Stimulated activated naive CD8-positive, alpha-beta T cell treated with anti-CD3 and anti-CD28 coated beads, Interleukin-15, Interleukin-2, amounts not matched to agents 100 U/mL and 50 U/mL, for 24 hours (primary cell): ENCODE data around the gene PRDX3.
"Not testable (repeated sequence)": the region's sequence is repeated elsewhere in the genome, so short reads cannot be mapped to it uniquely, and the experiment has no call there.

Experiments used
- ATAC-seq: fragments of 150-1000 bp; cut with Tn5 transposase; one replicate; pipeline ENCODE4 v1.10.0; 2021
- DNase-seq: peaks from one replicate; pipeline ENCODE4 v3.0.0; 2021

PRDX3 gene

DNA sequence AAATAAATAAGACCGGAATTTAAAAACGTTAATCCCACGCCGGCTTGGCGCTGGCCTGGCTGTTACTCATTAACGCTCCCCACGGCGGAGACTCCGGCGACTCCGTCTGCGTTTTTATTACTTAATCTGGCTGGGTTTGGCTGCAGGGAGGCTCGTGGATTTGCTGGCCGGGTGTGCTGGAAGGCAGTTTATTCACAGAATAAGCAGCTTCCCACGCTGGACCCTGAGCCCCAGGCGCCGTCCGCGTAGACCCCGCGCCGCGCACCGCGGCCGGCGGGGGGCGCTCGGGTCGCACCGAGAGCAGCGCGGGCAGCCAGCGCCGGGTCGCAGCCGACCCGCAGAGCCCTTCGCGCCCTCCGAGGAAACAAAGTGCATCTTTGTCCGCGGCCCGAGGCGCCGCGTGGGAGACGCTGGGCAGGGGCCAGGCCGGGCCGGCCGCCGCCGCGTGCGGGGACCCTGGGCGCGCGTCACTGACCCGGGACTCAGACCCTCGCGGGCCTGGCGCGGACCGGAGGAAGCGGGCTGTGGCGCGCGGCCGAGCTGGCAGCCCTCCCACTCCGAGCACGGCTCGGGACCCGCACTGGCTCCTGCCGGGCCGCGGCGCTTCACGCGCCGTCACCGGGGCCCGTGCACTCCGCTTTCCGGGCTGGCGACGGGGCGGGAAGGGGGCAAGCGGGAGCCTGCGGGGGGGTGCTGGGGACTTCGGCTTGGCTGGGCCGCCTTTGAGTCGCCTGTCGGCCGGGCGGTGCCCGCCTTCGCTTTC, 28.2 kb upstream of the PRDX3 start:
- ATAC-seq (peak; percentile 52), DNase-seq (peak; percentile 84)

DNA sequence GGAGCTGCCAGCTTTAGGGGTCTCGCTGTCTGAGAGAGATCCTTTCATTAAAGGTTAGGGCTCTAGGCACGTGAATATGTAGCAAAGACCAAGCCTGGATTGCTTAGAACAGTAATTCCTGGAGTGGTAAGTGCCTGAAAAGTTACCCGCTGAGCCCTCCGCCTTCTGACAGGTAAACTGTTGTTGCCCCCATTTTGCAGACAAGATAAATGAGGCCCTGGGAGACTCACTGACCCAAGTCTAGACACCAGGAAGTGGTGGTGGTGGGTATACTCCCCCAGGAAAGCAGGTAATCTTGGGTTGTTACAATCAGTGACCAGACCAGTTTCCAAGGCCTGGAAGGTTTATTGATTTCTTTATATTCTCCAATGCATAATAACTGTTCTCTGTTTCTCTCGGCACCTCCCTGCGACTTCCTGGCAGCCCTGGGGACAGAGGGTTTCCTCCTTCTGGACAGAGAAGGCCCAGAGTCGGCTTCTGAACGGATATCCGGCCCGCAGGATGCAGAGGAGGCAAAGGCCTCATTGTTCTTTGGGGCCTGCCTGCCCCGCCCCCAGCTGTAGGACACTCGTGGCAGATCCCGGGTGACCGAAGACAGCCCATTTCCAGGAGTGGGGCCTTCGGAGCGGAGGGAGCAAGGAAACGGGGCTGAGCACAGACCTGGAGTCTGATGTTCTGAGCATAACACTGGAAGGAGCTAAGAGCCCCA, 27.4 kb upstream of the PRDX3 start:
- no peak for ATAC-seq
- DNase-seq: peak; percentile 62

DNA sequence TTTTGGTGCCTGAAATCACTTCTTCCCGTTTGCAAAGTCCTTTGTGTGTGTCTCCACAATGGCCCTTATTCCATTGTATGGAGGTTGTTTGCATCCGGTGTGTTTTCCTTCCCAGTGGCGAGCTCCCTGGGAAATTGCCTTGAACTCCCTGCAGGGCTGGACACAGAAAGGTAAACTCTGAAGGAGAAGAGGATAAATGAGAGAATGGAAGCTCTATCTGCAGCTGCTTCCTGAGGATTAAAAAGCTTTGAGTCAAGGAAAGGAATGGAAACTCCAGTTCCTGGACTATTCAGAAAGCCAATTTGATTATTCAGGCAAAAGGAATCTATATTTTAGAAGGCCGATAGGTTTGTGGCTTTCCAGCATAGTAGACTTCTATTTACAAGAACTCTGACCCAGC, 24.4 kb upstream of the PRDX3 start:
- DNase-seq: no peak
- ATAC-seq: no peak

DNA sequence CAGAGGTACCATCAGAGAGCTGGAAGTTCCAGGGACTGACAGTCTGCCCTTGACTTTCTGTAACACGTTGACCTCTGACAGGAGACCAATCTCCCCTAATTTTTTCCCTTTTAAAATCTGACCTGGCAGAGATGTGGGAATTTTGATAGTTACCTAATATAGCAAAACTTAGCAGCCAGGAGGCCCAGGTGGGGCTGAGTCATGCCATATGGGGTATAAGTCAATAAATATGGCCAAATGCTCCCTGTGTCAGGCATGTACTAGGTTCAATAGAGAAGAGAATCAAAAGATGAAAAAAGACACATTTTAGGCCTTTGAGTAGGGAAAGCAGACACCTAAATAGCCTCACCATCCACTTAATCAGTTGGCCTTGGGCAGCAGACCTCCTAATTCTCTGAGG, 22.6 kb upstream of the PRDX3 start:
- DNase-seq (no peak), ATAC-seq (no peak)

DNA sequence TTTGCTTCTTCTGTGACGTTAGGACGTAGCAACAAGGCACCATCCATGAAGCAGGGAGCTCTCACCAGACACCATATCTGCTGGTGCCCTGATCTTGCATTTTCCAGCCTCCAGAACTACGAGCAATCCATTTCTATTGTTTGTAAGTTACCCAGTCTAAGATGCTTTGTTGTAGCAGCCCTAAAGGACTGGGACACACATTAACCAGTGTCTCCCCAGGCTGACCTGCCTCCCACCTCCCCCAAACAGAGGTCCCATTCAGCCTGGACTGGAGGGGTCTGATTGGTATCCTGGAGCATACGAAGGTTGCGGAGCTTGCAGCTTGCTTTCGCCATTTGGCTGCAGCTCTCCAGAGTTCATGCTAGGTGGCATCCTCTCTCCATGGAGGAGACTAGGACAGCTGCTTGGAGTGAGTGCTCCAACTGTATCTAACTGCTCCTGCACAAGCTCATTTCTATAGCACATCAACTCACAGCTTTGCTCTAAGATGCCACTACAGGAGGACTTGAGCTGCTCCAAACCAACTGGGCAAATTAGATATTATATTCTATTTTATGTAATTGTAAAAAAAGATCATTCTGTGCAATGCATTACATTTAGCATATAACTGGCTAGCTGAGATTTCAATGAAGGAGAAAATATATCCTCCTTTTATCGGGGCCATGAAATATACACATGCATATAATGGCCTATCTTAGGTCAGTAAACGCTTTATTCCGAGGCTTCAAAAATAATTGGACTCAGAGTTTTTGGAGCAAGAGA, 20.8 kb upstream of the PRDX3 start:
- ATAC-seq: peak; percentile 64
- peak; percentile 44 for DNase-seq

DNA sequence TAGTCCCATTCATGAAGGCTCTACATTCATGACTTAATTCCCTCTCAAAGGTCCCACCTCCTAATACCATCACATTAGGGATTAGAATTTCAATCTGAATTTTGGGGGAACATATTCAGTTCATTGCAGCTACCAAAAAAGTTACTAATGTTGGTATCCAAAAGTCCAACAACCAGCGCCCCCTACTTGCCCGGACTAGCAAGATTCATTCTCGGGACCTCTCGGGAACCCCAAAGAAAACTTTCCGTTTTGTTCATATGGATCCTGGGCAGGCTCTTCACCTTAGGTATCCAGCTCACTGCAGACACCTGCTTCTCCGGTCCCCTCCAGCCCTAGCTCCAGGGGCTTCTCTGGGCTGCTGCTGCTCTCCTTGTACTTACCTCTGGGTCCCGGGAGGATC, 19.8 kb upstream of the PRDX3 start:
- ATAC-seq: no peak
- DNase-seq: peak; percentile 55

DNA sequence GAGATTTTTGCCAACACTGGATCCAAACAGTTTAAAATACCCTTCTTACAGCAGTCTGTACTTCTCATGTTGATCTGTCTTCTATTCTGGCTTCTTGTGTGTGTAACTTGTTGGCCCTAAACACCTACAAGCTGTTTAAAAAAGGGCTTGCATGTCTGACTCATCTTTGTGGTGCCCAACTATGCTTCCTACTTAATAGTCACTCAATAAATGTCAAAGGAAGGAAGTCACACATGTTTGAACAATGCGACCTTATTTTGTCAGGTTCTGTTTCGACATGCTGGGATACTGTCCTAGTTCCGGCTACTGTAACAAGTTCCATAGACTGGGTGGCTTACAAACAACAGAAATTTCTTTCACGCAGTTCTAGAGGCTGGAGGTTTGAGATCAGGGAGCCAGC, 19.3 kb upstream of the PRDX3 start:
- DNase-seq: no peak
- ATAC-seq: peak; percentile 84

DNA sequence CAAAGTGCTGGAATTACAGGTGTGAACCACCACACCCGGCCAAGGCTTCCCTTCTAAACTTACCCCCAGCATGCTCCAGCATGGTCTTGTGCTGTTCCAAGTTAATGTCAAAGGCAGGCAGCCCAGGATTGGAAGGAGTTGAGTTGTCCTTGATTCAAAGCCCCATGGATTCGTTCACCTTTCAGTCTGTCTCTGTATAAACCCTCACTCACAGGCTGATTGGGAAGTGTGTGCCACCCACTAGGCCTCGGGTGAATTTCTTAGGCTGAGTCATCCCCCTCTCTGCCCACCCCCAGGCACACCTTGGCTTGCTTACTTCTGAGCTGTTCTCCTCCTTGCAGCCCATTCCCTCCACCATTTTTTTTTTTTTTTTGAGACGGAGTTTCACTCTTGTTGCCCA, 13.3 kb upstream of the PRDX3 start:
- ATAC-seq: peak; percentile 65

DNA sequence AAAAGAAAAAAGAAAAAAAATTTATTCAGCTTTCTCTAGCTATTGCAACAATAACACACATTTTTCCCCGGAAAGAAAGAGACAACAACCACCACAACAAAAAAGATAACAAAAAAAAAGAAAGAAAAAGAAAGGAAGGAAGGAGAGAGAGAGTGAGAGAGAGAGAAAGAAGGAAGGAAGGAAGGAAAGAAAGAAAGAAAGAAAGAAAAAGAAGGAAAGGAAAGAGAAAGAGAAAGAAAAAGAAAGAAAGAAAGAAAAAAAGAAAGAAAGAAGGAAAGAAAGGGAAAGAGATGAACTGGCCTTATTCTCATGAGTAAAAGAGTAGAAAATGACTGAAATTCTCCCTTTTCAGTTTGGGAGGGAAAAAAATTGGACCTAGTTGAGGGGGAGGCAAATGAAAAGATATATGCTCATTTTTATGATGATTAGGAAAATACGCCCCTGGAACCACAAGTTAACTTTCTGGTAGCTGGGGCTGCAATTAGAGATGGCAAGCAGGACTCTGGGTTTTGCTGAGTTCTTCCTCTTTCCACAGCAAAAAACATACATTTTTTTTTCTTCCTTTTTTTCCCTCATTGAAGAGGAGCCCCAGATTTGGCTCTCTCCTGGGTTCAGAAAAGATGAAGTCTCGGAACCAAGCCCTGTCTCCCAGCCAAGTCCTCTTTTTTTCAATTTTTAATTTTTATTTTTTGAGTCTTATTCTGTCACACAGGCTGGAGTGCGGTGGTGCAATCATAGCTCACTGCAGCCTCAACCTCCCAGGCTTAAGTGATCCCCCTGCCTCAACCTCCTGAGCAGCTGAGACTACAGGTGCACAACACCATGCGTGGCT, 12.6 kb upstream of the PRDX3 start:
- no peak for DNase-seq
- no peak for ATAC-seq

More for the DNA sequence above, 13.3 kb upstream of the PRDX3 start:
- no peak for DNase-seq

DNA sequence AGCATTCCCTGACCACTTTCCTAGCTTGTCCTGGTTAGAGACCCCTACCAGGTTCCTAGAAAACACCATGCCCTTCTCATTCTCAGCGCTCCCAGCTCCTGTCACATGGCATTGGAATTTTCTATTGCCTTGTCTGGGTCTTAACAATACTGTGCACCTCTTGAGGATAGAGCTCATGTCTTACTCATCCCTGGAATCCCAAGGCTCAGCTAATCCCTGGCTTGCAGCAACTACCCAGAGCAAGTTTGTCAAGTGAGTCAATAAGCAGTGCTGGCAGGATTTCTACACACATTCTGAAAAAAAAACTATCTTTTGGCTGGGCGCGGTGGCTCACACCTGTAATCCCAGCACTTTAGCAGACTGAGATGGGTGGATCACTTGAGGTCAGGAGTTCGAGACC, 11.7 kb upstream of the PRDX3 start:
- DNase-seq (no peak), ATAC-seq (no peak)

DNA sequence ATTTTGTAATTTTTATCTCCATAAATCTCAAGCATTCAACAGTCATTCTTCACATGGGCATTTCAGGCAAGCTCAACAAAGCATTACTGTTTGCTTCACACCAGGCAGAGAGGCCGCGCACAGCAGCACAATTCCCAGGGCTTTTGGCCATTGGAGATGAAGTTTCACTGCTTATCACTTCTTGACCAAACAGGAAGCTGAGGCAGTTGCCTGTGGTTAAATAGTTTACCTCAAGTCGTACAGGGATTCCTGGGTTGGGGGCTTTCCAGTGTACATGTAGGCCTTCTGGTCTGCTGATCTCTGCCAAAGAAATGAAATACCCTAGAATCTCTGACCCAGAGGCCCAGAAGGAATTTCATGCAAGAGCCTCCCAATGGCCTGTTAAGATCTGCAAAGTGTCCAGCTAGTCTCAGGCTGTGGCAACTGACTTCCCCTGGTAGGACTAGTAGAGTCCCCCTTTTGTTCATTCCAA, 11.2 kb upstream of the PRDX3 start:
- DNase-seq: no peak
- peak; percentile 58 for ATAC-seq

DNA sequence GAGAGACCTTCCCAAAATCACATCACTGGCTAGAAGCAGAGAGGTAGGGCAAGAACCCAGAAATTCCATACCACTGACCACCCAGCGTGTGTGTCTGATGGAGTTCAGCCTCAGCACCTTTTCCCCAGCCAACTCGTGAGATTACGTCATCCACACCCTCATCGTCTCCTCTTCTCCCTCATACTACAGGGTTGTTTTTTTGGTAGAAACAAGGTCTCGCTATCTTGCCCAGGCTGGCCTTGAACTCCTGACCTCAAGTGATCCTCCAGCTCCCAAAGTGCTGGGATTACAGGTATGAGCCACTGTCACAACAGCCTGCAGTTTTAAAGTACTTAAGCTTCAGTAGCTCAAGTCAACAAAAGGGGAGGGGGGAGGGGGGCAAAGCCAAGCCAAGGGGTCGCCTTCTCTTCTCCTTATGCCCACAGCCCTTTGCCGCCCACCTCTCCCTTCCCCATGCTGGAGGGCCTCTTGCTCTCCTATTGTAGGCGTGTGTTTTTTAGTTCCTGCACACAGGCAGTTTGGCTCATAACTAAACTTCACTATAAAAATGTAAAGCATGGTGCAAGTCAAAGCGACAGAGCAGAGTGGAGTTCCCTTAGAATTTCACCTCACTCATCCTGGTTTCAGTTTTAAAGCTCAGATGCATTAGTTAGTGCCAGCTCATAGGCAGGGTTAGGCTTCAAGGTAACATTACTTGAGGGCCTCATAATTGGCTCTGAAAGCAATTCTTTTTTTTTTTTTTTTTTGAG, 5.2 kb upstream of the PRDX3 start:
- ATAC-seq (peak; percentile 64), DNase-seq (no peak)

DNA sequence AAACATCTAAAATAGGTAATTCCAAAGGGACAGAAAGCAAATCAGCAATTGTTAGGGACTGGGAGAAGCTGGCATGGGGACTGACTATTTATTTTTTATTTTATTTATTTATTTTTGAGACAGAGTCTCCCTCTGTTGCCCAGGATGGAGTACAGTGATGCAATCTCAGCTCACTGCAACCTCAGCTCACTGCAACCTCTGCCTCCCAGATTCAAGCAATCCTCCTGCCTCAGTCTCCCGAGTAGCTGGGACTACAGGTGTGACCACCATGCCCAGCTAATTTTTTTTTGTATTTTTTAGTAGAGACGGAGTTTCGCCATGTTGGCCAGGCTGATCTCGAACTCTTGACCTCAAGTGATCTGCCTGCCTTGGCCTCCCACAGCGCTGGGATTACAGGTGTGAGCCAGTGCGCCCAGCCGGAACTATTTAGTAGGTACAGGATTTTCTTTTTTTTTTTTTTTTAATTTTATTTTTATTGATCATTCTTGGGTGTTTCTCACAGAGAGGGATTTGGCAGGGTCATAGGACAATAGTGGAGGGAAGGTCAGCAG, 2.3 kb upstream of the PRDX3 start:
- DNase-seq, ATAC-seq: not testable (repeated sequence)

DNA sequence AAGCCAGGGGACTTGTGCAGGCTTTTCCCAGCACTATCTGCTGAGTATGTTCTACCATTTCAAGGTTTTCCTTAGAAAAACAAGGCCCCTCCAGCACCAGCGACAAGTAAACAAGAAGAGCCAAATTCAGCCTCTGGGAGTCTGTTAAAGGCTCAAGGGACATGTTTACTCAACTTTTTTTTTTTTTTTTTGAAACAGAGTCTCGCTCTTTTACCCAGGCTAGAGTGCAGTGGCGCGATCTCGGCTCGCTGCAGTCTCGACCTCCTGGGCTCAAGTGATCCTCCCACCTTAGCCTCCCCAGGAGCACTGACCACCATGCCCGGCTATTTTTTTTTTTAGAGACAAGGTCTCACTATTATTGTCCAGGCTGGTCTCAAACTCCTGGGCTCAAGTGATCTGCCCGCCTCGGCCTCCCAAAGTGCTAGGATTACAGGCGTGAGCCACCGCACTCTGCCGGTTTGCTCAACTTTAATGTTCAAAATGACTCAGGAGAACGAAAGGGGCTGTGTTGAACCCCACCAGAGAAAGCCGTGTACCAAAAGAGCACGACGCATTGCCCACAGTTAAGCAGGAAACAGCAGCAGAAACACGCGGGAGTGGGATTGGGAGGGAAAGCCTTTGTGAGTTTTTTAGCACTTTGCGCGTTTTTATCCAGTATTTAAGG, 772 bp downstream of the PRDX3 start:
- ATAC-seq (peak; percentile 37), DNase-seq (peak; percentile 44)

DNA sequence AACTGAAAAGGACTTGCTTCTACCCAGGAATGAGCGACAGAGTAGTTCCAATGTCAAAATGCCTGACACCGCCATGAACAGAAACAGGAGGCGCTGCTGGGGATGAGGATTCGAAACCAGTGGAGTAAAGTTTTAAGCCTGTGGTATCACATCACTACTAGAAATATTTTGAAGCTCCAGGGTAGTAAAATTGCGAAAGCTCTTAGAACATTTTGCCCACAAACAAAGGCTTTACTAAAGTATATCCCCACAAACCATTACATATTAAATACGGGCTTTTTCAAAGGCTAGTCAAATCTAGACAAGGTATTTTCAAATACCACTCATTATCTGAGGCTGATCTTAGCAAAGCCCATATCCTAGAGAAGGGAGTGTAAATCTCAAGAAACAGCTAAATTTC, 2.4 kb downstream of the PRDX3 start:
- DNase-seq: no peak
- ATAC-seq: no peak

DNA sequence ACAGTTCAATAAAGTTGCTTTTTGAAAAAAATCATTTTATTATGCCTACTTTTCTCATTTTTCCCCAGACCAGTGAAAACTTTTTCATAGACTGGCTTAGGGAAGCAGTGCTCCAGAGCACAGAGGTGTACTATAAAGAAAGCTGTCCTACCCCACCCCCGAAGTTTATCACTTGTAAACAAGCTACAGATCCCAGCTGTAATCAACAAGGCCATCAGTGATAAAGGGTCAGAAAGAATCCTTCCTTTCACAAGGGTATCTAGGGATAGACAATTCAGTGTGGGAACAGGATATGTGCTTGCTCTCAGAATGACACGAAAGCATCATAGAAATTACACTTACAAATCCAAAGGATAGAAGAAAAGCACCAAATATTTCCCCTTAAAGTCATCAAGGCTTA, 4.5 kb downstream of the PRDX3 start:
- ATAC-seq (no peak), DNase-seq (no peak)

DNA sequence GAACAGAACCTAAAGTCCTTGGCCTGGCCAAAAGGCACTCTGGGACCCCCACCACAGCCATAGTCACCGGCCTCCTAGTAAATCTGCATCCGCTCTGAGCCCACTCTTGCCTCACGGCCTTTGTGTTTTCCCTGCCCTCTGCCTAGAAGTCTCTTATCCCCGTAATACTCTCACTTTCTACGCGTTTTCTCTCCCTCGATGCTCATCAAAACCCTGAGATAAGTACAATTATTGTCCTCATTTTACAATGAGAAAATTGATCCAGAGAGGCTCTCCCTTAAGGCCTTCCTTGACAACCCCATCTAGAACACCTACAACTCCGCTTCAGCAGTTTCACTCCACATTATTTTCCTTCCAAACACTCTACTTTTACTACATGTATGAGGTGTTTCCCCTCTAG, 11.6 kb downstream of the PRDX3 start:
- ATAC-seq (no peak), DNase-seq (no peak)

DNA sequence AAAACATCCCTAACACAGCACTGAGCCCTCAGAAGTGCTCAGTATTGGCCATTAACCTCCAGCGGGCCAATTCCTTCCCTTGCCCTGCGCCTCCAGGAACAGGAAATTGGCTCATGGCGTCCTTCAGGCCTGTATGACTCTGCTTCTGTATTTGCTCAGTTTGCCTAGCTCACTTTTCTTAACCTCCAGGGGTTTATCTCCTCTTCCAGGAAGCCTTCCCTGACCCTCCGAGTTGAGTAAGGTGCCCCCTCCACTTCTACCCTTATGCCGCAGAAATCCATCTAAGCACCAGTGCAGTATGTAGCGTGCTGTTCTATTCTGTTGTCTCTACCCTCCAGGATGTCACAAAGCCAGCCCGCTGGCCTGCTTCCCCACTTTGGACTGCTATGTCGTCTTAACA, 12.0 kb downstream of the PRDX3 start:
- ATAC-seq (no peak), DNase-seq (no peak)

DNA sequence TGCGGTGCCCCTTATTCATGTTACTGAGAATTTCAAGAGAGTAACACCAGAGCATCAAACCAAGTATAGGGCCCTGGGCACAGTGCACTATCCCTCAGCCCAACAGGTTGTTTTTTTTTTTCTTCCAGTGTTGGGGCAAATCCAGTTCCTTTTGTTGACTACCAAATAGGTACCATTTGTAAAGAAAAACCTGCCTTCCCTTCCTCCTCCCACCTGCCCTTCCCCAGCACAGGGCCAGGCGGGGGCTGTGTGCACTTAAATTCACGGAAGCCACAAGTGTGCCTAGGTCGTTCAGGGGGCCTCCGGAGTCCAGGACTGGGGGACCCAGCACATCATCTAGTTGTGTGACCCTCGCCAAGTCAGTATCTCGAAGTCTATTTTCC, 12.5 kb downstream of the PRDX3 start:
- no peak for DNase-seq
- no peak for ATAC-seq
